ENCODE data around the gene CA12. TPM values are rescaled to one million over a fixed set of nuclear protein-coding genes. Genes with fewer than 3 reads are reported as not detected.

CA12 gene
- total RNA-seq, 4 donors from 2014 or later: 126 to 156 (median 143) TPM

DNA sequence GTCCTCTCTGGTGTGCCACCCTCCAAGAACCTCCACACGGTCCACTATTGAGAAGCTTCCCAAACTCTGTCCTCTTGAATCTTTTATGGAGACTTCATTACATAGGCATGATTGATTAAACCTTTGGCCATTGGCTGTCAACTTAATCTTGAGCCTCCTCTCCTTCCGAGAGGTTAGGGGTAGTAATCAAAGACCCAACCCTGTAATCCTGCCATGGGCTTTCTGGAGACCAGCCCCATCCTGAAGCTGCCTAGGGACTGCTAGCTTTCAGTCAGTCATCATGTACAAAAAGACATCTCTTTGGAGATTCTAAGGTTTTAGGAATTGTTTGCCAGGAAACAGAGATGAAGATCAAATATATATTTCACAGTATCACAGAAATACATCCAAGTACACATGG, 67.2 kb downstream of the CA12 start:
- TF ChIP-seq POLR2A (IDR thresholded peaks at IDR 0.05): no peak
- TF ChIP-seq, protein P1, sequence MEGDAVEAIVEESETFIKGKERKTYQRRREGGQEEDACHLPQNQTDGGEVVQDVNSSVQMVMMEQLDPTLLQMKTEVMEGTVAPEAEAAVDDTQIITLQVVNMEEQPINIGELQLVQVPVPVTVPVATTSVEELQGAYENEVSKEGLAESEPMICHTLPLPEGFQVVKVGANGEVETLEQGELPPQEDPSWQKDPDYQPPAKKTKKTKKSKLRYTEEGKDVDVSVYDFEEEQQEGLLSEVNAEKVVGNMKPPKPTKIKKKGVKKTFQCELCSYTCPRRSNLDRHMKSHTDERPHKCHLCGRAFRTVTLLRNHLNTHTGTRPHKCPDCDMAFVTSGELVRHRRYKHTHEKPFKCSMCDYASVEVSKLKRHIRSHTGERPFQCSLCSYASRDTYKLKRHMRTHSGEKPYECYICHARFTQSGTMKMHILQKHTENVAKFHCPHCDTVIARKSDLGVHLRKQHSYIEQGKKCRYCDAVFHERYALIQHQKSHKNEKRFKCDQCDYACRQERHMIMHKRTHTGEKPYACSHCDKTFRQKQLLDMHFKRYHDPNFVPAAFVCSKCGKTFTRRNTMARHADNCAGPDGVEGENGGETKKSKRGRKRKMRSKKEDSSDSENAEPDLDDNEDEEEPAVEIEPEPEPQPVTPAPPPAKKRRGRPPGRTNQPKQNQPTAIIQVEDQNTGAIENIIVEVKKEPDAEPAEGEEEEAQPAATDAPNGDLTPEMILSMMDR (IDR thresholded peaks at IDR 0.05): no peak
- 64 to 68% methylated on average over 2 of the region's 2 CpGs for WGBS, 2 donors
- intact Hi-C loops (cut with DNase I): no loop called here

GRCh38 chr15:63313825-63314224, 67.8 kb downstream of the CA12 start:
- H3K4me3 ChIP-seq: no peak overlapping the region
- peaks cover 0 to 5% (median 0%) of the 10 kb centered on the region in 3 donors for H3K4me1 ChIP-seq
- H3K36me3 ChIP-seq: no peaks in the 10 kb centered on the region
- H3K27ac ChIP-seq: no peak overlapping the region
- TF ChIP-seq, protein P1 (IDR thresholded peaks at IDR 0.05): no peak
- no peak for TF ChIP-seq POLR2A (IDR thresholded peaks at IDR 0.05)
- no peak for DNase-seq
- intact Hi-C loops (cut with DNase I): no loop called here
- no peaks in the 10 kb centered on the region for H3K27me3 ChIP-seq
- H3K9me3 ChIP-seq: no peaks in the 10 kb centered on the region
- 85 to 89% methylated on average over 4 of the region's 4 CpGs for WGBS, 2 donors

More for the DNA sequence above, 67.2 kb downstream of the CA12 start:
- DNase-seq: no peak
- Histone ChIP-seq H3K4me1 (no peaks in the 10 kb centered on the region), H3K36me3 (no peaks in the 10 kb centered on the region), H3K4me3 (no peak overlapping the region), H3K27ac (no peak overlapping the region), H3K27me3 (no peaks in the 10 kb centered on the region), H3K9me3 (no peaks in the 10 kb centered on the region)

DNA sequence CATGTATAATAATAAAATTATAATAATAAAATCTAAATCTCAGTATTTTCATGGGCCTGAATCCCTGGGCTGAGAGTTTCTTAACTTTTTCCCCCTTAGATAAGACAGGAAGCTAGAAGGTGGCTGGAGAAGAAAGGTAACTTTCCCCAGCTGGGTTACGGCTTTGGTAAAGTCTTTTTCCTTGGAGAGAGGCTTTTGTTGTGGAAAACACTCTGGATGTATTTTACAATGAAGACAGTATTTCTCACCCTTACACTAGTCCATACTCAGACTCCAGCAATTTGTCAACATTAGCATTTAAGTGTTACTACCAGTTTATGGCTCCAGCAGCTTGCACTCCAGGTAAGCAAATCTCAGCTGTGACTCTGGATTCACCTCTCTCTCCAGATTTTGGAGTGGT, 69.4 kb downstream of the CA12 start:
- no peaks in the 10 kb centered on the region for H3K9me3 ChIP-seq
- H3K27me3 ChIP-seq: no peaks in the 10 kb centered on the region
- no peak for DNase-seq
- H3K27ac ChIP-seq: no peak overlapping the region
- H3K4me1 ChIP-seq: peaks cover 0 to 9% (median 0%) of the 10 kb centered on the region in 3 donors
- no peak for TF ChIP-seq POLR2A (IDR thresholded peaks at IDR 0.05)
- TF ChIP-seq, protein P1 (IDR thresholded peaks at IDR 0.05): no peak
- H3K4me3 ChIP-seq: no peak overlapping the region
- intact Hi-C loops (cut with DNase I): no loop called here
- H3K36me3 ChIP-seq: no peaks in the 10 kb centered on the region
- 89 to 100% methylated on average over 1 of the region's 1 CpG for WGBS, 2 donors

GRCh38 chr15:63310646-63311045, 71.0 kb downstream of the CA12 start:
- Histone ChIP-seq H3K27me3 (no peaks in the 10 kb centered on the region), H3K36me3 (peaks cover 0 to 13% (median 0%) of the 10 kb centered on the region in 3 donors), H3K4me1 (peaks cover 0 to 18% (median 0%) of the 10 kb centered on the region in 3 donors), H3K27ac (no peak overlapping the region), H3K4me3 (no peak overlapping the region), H3K9me3 (no peaks in the 10 kb centered on the region)
- intact Hi-C loops (cut with DNase I): no loop called here
- no peak for DNase-seq
- 88 to 95% methylated on average over 3 of the region's 3 CpGs for WGBS, 2 donors
- TF ChIP-seq POLR2A (IDR thresholded peaks at IDR 0.05): no peak
- TF ChIP-seq, protein P1 (IDR thresholded peaks at IDR 0.05): no peak

DNA sequence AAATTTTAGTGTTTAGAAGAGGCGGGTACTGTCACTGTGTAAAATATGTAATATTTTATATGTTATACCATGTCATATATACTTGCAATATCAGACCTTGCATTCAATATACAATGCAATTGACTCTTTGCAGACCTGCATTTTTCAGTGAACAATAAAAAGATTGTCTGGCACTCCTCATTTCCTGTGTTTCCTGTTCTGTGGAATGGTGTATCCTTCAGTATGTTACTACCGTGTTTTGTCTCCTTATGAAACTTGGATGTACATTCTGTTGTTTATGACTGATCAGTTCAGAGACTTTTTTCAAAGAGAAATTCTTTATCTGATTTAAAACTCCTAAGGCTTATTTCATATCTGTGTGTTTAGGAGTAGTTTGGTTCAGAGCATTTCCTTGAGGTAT, 72.7 kb downstream of the CA12 start:
- Histone ChIP-seq H3K9me3 (no peaks in the 10 kb centered on the region), H3K36me3 (peaks cover 0 to 26% (median 0%) of the 10 kb centered on the region in 3 donors), H3K4me3 (no peak overlapping the region), H3K4me1 (peaks cover 0 to 18% (median 0%) of the 10 kb centered on the region in 3 donors), H3K27me3 (no peaks in the 10 kb centered on the region), H3K27ac (no peak overlapping the region)
- intact Hi-C loops (cut with DNase I): no loop called here
- DNase-seq: no peak
- TF ChIP-seq, protein P1 (IDR thresholded peaks at IDR 0.05): no peak
- no peak for TF ChIP-seq POLR2A (IDR thresholded peaks at IDR 0.05)
- WGBS, 2 donors: 70 to 71% methylated on average over 2 of the region's 2 CpGs

Data from esophagus squamous epithelium (tissue), 5 donors.